Stomach (tissue), 4 donors: Measurements from ENCODE around the gene ARID5A.

ENCODE experiments used
- CTCF ChIP-seq, 7 experiments: fragments of 450-650 bp in 4 of 7; fragments of 200-600 bp in 3 of 7; sonication (generic) in 3 of 7; IDR thresholded peaks; one replicate each; pipeline ENCODE4 v1.5.1; 2016 to 2019; ENCODE audit warnings: antibody characterized with exemption in 7 of 7, control low read depth in 2 of 7, mild to moderate bottlenecking in 1 of 7
- POLR2A ChIP-seq, 4 donors: fragments of 450-650 bp; IDR thresholded peaks; one replicate each; pipeline ENCODE4 v1.6.1; 2016; ENCODE audit warnings: antibody characterized with exemption in 4 of 4, control low read depth in 2 of 4, mild to moderate bottlenecking in 1 of 4, moderate library complexity in 1 of 4

- TF ChIP-seq CTCF (IDR thresholded peaks at IDR 0.05) (no peak), POLR2A (IDR thresholded peaks at IDR 0.05) (no peak)
Observed at GRCh38 chr2:96540136-96540535, 3.6 kb downstream of the ARID5A start.
